GM21447 (cell line): Measurements from ENCODE around the gene CFAP65.

Source experiments
- ATAC-seq: cut with Tn5 transposase; IDR thresholded peaks from one replicate; pipeline ENCODE4 v1.9.1; 2021; ENCODE audit not compliant: unreplicated experiment

The CFAP65 gene

GRCh38 chr2:219041252-219041651 is at the start of gene CFAP65:
Gene CFAP65 (minus strand): TSS chr2:219041516. CDS start chr2:219039048, 2,468 bp downstream.
- ATAC-seq = no peak

- ATAC-seq = no peak
Measured at GRCh38 chr2:219090436-219091299, 49.4 kb upstream of the CFAP65 start.

DNA sequence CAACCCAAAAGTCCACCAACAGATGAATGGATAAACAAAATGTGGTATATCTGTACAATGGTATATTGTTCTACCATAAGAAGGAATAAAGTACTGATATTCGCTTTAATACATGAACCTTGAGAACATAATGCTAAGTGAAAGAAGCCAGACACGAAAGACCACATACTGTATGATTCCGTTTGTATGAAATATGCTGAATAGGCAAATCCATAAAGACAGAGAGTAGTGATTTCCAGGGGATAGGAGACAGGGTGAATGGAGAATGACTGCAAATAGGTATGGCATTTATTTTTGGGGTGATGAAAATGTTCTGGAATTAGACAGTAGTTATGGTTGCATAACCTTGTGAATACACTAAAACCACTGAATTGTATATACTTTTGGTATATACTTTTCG is 48.0 kb upstream of the CFAP65 start:
- ATAC-seq = no peak

DNA sequence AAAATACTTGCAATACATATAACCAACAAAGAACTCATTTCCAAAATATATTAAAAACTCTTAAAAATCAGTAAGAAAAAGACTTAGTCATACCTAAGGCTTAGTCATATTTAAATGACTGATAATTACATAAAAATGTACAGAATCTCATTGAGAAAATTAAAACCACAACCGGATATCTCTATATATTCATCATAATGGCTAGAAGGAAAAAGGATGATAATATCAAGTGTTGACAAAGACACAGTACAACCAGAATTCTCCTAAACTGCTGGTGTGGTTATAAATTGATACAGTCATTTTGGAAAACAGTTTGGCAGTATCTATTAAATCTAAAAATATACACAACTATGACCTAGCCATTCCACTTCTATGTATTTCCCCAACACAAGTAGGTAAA is 46.5 kb upstream of the CFAP65 start:
- no peak for ATAC-seq

DNA sequence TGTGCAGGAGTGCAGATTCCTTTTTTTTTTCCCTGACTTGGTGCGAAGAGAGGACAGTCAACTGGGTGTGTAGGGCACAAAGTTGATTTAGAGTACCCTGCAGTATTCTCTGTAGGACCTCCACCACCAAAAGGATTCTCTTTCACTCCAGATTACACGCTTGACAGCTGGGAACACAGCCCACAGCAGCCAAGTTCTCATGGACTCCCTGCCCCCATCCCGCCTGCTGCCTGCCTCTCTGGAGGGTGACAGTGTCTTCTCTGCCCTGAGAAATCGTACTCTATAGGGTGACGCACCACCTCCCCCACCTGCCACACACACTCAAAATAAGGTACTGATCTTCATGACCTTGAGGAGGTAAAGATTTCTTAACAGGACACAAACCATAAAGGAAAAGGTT is 46.0 kb upstream of the CFAP65 start:
- no peak for ATAC-seq

- ATAC-seq = no peak
Measured at GRCh38 chr2:219086196-219086595, 44.9 kb upstream of the CFAP65 start.

DNA sequence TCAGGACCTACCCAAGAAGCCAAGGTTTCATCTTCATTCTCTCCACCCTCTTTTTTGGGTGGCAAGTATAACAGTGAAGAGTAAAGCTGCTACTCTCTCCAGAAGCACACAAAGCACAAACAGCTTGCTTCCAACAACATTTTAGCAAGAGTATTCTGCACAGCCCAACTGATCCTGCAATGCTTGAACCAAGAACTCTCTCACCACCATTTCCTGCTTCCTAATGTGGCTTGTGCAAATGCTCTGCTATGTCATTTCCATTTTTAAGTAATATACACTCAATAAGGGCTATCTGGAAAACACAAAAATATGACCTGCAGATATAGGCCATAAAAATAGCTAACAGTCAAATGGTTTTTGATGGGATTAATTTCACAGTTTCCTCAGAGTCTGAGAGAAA is 43.5 kb upstream of the CFAP65 start:
- ATAC-seq = no peak

DNA sequence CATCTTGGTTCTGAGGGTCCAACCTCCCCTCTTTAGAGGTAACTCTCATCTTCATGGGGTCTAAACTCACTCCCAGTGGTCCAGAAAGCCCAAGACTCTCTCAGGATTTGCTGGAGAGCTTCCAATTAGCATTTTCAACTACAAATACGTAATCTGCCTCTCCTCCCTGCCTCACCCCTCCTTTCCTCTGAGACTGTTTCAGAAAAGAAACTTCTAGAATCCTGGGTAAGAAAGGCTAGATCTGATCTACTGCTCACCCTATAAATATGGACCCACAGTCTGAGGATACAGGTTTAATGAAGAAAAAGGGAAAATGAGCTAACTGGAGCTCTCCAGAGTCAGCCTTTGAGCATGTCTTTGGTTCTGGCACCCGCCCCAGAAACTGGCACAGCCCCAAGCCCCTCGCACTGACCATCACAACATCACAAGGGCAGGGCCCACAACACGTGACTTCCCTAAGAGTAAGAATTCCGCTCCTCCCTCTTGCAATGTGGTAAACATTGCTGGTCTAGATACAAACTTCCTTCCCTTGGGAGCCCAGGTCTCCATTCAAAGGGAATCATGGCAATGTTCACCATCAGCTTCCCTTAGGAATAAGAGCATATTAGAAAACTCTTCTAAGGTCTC is 41.1 kb upstream of the CFAP65 start:
- no peak for ATAC-seq

GRCh38 chr2:219081701-219082331 is 40.5 kb upstream of the CFAP65 start:
- ATAC-seq = no peak

DNA sequence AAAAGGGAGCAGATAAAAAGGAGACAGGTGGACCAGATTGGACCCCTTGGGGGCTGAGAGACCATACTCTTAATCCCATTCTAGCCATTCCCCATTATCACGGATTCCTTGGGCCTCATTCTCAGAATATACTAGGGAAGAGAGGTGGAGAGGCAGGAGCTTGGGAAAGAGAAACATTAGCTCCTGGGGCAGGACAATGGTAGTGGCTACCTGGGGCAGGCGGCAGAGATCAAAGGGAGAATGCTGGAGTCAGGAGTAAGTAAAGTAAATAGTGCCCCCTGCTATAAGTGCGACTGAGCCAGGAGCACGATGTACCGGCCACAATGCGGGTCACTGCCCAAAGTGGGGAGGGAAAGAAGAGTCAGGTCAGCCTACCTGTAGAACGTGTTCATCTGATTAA is 39.8 kb upstream of the CFAP65 start:
- no peak for ATAC-seq

- ATAC-seq = no peak
Measured at GRCh38 chr2:219079417-219079816, 38.1 kb upstream of the CFAP65 start.

GRCh38 chr2:219078951-219079350 is 37.6 kb upstream of the CFAP65 start:
- no peak for ATAC-seq

- no peak for ATAC-seq
Measured at GRCh38 chr2:219078126-219078525, 36.8 kb upstream of the CFAP65 start.

GRCh38 chr2:219076253-219076652 is 34.9 kb upstream of the CFAP65 start:
- ATAC-seq = no peak

GRCh38 chr2:219073413-219074129 is 32.3 kb upstream of the CFAP65 start:
- ATAC-seq = no peak

- ATAC-seq = no peak
Measured at GRCh38 chr2:219072741-219073250, 31.5 kb upstream of the CFAP65 start.

DNA sequence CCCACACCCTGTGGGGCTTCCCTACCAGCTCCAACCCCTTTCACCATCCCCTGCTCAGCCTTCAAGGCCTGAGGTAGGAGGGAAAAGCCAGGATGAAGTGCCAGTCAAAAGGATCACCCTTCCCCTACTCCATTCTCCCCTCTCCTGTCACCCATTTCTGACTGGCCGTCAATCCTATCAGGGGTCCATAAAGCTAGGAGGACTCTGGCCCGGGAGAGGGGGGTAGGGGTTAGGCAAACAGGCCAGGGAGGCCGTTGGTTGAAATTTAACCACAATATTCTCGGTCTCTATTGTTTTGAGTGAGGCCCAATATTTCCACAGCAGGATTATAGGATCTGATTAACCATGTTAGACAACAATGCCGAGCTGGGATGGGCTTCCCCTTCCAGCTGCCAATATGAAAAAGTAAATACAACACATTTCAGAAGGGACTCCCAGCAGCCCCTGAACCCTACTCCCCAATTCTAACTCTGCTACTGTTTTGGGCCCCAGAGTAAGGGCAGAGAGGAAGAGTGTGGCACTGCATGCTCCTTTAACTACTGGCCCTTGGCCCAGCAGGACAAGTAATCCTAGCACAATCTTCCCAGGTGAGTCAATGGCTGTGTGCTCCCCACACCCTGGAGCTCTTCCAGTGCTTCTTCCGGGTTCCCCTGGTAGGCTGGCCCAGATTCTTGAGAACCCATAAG is 30.0 kb upstream of the CFAP65 start:
- ATAC-seq = no peak

GRCh38 chr2:219065484-219065883 is 24.2 kb upstream of the CFAP65 start:
- ATAC-seq = no peak

GRCh38 chr2:219062081-219062480 is 20.8 kb upstream of the CFAP65 start:
- ATAC-seq = no peak
